SK-N-SH treated with all-trans-retinoic acid at 6 μM for 48 hours (cell line): ENCODE data around the gene SAMD11.

Source experiments
- ATAC-seq: fragments of 200-7000 bp; cut with Tn5 transposase; 3 replicates; pipeline ENCODE4 v1.9.1; 2020; ENCODE audit warnings: mild to moderate bottlenecking, moderate library complexity
- ARNTL ChIP-seq: fragments of 450-650 bp; formaldehyde crosslinking; IDR thresholded peaks from 2 replicates; pipeline ENCODE4 v1.5.0; 2020; ENCODE audit warnings: low read depth, mild to moderate bottlenecking, moderate library complexity, borderline replicate concordance
- BACH2 ChIP-seq: fragments of 250-450 bp; sonication (Bioruptor Pico); IDR thresholded peaks from 2 replicates; pipeline ENCODE4 v1.9.0; 2021; ENCODE audit warnings: mild to moderate bottlenecking, borderline replicate concordance
- CSDC2 ChIP-seq: fragments of 250-450 bp; sonication (Bioruptor Pico); IDR thresholded peaks from 2 replicates; pipeline ENCODE4 v1.5.0; 2020; ENCODE audit warnings: mild to moderate bottlenecking, moderate library complexity
- ESRRG ChIP-seq: fragments of 250-450 bp; sonication (Bioruptor Pico); IDR thresholded peaks from 2 replicates; pipeline ENCODE4 v1.6.1; 2021; ENCODE audit warnings: mild to moderate bottlenecking
- GLIS3 ChIP-seq: fragments of 250-450 bp; sonication (Bioruptor Pico); IDR thresholded peaks from 2 replicates; pipeline ENCODE4 v1.5.0; 2020; ENCODE audit warnings: mild to moderate bottlenecking, moderate library complexity
- ISL1 ChIP-seq: fragments of 250-450 bp; sonication (Bioruptor Pico); IDR thresholded peaks from 2 replicates; pipeline ENCODE4 v2.1.2; 2022; ENCODE audit warnings: mild to moderate bottlenecking, moderate library complexity
- OSR1 ChIP-seq: fragments of 250-450 bp; sonication (Bioruptor Pico); IDR thresholded peaks from 2 replicates; pipeline ENCODE4 v1.8.0; 2022; ENCODE audit warnings: moderate library complexity, mild to moderate bottlenecking, inconsistent platforms
- PPARA ChIP-seq: fragments of 250-450 bp; sonication (Bioruptor Pico); IDR thresholded peaks from 2 replicates; pipeline ENCODE4 v1.5.0; 2020; ENCODE audit warnings: mild to moderate bottlenecking, borderline replicate concordance
- RARB ChIP-seq: fragments of 250-450 bp; sonication (Bioruptor Pico); IDR thresholded peaks from 2 replicates; pipeline ENCODE4 v1.8.0; 2021; ENCODE audit warnings: mild to moderate bottlenecking, moderate library complexity
- TCF4 ChIP-seq: fragments of 250-450 bp; sonication (Bioruptor Pico); IDR thresholded peaks from 2 replicates; pipeline ENCODE4 v1.8.0; 2021; ENCODE audit warnings: mild to moderate bottlenecking, moderate library complexity, borderline replicate concordance
- TOX ChIP-seq: fragments of 250-450 bp; sonication (Bioruptor Pico); IDR thresholded peaks from 2 replicates; pipeline ENCODE4 v1.8.0; 2021; ENCODE audit warnings: mild to moderate bottlenecking, moderate library complexity, borderline replicate concordance
- ZC3H10 ChIP-seq: fragments of 250-450 bp; sonication (Bioruptor Pico); IDR thresholded peaks from 2 replicates; pipeline ENCODE4 v1.5.1; 2021; ENCODE audit warnings: mild to moderate bottlenecking, moderate library complexity
- ZFP30 ChIP-seq: fragments of 450-650 bp; formaldehyde crosslinking; IDR thresholded peaks from 2 replicates; pipeline ENCODE4 v1.5.0; 2022; ENCODE audit warnings: mild to moderate bottlenecking, moderate library complexity
- ZNF565 ChIP-seq: fragments of 450-650 bp; formaldehyde crosslinking; conservative IDR thresholded peaks from 2 replicates; pipeline ENCODE4 v1.5.0; 2020; ENCODE audit warnings: low read depth, mild to moderate bottlenecking, moderate library complexity
- ZNF70 ChIP-seq: fragments of 450-650 bp; formaldehyde crosslinking; IDR thresholded peaks from 2 replicates; pipeline ENCODE4 v1.5.0; 2020; ENCODE audit warnings: mild to moderate bottlenecking, moderate library complexity
- ZNF8 ChIP-seq: fragments of 450-650 bp; formaldehyde crosslinking; IDR thresholded peaks from 2 replicates; pipeline ENCODE4 v1.5.0; 2020; ENCODE audit warnings: mild to moderate bottlenecking, moderate library complexity
- TF ChIP-seq, protein P1 (sequence below): fragments of 250-450 bp; sonication (Bioruptor Pico); IDR thresholded peaks from 2 replicates; pipeline ENCODE4 v1.8.0; 2021; ENCODE audit warnings: low read depth, mild to moderate bottlenecking, moderate library complexity, borderline replicate concordance
- TF ChIP-seq, protein P2 (sequence below): fragments of 250-450 bp; sonication (Bioruptor Pico); IDR thresholded peaks from 2 replicates; pipeline ENCODE4 v1.5.1; 2021; ENCODE audit warnings: mild to moderate bottlenecking, moderate library complexity
- TF ChIP-seq, protein P3 (sequence below): fragments of 250-450 bp; sonication (Bioruptor Pico); IDR thresholded peaks from 2 replicates; pipeline ENCODE4 v1.5.1; 2020; ENCODE audit warnings: low read depth, mild to moderate bottlenecking, moderate library complexity
- TF ChIP-seq, protein P4 (sequence below): fragments of 250-450 bp; sonication (Bioruptor Pico); IDR thresholded peaks from 2 replicates; pipeline ENCODE4 v1.8.0; 2020; ENCODE audit warnings: mild to moderate bottlenecking, moderate library complexity, borderline replicate concordance

SAMD11 gene

DNA sequence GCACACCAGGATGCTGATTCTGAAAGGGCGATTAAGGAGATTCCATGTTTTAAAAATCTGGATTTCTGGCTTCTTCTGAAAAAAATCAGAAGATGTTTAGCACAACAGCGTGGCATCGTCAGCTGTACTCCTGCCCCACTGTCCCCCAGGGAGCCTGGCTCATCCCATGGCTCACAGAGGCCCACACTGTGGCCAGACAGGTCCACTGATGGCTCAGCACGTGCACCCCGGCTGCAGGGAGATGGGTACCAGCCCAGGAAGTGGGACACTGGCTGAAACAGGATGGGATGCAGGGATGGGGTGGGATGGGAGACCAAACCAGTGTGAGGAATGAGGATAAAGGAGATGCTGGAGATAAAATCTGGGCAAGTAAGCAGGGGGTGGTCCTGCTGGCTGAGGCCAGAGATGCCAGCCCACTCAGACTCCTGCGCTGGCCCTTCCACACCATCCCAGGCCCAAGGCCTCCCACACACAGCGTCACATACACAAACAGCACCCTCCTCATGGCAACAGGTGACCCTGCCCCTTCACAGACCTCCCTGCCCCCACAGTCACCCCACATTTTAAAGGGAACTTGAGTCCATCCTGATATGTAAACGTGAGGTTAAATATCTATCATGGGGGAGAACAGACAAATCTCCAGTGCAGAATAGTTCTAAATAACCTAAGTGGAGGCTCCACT, 23.9 kb upstream of the SAMD11 start:
- TF ChIP-seq, protein P1, sequence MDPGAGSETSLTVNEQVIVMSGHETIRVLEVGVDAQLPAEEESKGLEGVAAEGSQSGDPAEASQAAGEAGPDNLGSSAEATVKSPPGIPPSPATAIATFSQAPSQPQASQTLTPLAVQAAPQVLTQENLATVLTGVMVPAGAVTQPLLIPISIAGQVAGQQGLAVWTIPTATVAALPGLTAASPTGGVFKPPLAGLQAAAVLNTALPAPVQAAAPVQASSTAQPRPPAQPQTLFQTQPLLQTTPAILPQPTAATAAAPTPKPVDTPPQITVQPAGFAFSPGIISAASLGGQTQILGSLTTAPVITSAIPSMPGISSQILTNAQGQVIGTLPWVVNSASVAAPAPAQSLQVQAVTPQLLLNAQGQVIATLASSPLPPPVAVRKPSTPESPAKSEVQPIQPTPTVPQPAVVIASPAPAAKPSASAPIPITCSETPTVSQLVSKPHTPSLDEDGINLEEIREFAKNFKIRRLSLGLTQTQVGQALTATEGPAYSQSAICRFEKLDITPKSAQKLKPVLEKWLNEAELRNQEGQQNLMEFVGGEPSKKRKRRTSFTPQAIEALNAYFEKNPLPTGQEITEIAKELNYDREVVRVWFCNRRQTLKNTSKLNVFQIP: no peak
- TF ChIP-seq, all 23 proteins: peak for 0
- no peak for ATAC-seq

DNA sequence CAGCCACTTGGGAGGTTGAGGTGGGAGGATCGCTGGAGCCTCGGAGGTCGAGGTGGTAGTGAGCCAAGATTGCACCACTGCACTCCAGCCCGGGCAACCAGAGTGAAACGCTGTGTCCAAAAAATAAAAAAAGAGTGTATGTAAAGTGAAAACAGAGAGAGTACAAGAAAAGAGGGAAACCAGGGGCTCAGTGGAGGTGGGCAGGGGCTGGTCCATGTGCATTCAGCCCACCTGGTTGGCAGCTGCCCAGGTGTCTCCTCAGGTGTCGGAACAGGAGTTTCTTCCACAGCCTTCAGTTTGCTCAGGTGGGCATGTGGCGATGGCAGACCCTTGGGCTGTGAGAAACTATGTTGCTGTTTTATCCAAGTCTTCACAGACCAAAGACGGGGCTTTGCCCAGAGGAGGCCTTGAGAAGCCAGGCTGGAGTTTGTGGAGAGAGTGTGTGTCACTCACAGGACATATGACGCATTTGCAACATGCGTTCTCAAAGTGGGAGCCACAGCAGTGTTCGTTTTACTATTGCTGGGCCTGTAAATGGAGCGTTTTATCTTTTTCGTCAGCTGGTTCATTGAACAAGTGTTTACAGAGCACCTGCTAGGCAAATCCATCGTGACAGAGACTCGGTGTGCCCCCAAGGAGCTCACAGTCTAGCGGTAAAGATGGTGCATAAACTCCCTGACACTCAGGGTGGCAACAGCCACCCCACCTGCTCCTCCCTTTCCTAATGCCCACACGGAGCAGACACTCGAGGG, 22.4 kb upstream of the SAMD11 start:
- no peak for TF ChIP-seq CSDC2 (CRISPR knock-in tag)
- TF ChIP-seq, protein P1: no peak
- TF ChIP-seq ARNTL: no peak
- no peak for TF ChIP-seq ESRRG (CRISPR knock-in tag)
- TF ChIP-seq TOX (CRISPR knock-in tag): no peak
- no peak for TF ChIP-seq ZC3H10 (CRISPR knock-in tag)
- no peak for TF ChIP-seq ISL1 (CRISPR knock-in tag)
- no peak for TF ChIP-seq RARB (CRISPR knock-in tag)
- TF ChIP-seq PPARA: no peak
- no peak for TF ChIP-seq GLIS3 (CRISPR knock-in tag)
- no peak for ATAC-seq

DNA sequence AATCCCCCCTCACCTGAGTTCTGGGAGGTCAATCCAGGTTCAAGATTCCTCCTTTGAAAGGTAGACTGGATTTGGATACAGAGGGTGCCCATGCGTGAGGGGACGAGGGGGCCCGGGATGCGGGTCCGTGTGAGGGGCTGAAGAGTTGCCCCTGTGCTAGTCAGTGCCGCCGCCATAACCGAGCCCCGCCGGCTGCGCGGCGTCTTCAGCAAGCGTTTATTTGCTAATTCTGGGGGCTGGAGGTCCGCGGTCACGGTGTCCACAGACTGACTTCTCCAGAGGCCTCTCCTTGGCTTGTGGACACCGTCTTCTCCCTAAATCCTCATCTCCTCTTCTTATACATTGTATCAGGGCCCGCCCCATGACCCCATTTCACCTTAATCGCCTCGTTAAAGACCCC, 20.9 kb upstream of the SAMD11 start:
- ATAC-seq: no peak
- no peak for TF ChIP-seq ZNF8
- TF ChIP-seq ARNTL: no peak
- TF ChIP-seq, protein P2, sequence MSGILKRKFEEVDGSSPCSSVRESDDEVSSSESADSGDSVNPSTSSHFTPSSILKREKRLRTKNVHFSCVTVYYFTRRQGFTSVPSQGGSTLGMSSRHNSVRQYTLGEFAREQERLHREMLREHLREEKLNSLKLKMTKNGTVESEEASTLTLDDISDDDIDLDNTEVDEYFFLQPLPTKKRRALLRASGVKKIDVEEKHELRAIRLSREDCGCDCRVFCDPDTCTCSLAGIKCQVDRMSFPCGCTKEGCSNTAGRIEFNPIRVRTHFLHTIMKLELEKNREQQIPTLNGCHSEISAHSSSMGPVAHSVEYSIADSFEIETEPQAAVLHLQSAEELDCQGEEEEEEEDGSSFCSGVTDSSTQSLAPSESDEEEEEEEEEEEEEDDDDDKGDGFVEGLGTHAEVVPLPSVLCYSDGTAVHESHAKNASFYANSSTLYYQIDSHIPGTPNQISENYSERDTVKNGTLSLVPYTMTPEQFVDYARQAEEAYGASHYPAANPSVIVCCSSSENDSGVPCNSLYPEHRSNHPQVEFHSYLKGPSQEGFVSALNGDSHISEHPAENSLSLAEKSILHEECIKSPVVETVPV: no peak
- no peak for TF ChIP-seq BACH2 (CRISPR knock-in tag)
- TF ChIP-seq, protein P3, sequence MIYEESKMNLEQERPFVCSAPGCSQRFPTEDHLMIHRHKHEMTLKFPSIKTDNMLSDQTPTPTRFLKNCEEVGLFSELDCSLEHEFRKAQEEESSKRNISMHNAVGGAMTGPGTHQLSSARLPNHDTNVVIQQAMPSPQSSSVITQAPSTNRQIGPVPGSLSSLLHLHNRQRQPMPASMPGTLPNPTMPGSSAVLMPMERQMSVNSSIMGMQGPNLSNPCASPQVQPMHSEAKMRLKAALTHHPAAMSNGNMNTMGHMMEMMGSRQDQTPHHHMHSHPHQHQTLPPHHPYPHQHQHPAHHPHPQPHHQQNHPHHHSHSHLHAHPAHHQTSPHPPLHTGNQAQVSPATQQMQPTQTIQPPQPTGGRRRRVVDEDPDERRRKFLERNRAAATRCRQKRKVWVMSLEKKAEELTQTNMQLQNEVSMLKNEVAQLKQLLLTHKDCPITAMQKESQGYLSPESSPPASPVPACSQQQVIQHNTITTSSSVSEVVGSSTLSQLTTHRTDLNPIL (CRISPR knock-in tag): no peak
- TF ChIP-seq, protein P4, sequence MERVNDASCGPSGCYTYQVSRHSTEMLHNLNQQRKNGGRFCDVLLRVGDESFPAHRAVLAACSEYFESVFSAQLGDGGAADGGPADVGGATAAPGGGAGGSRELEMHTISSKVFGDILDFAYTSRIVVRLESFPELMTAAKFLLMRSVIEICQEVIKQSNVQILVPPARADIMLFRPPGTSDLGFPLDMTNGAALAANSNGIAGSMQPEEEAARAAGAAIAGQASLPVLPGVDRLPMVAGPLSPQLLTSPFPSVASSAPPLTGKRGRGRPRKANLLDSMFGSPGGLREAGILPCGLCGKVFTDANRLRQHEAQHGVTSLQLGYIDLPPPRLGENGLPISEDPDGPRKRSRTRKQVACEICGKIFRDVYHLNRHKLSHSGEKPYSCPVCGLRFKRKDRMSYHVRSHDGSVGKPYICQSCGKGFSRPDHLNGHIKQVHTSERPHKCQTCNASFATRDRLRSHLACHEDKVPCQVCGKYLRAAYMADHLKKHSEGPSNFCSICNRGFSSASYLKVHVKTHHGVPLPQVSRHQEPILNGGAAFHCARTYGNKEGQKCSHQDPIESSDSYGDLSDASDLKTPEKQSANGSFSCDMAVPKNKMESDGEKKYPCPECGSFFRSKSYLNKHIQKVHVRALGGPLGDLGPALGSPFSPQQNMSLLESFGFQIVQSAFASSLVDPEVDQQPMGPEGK (CRISPR knock-in tag): no peak
- TF ChIP-seq ISL1 (CRISPR knock-in tag): no peak
- TF ChIP-seq TCF4 (CRISPR knock-in tag): no peak
- no peak for TF ChIP-seq ESRRG (CRISPR knock-in tag)
- no peak for TF ChIP-seq ZFP30 (CRISPR knock-in tag)
- no peak for TF ChIP-seq PPARA
- TF ChIP-seq, protein P1: no peak
- TF ChIP-seq ZNF70: no peak
- no peak for TF ChIP-seq OSR1 (CRISPR knock-in tag)
- TF ChIP-seq RARB (CRISPR knock-in tag): no peak
- no peak for TF ChIP-seq ZNF565 (CRISPR knock-in tag)
- no peak for TF ChIP-seq TOX (CRISPR knock-in tag)
- TF ChIP-seq, all 23 proteins: peak for 0
